ENCODE data around the gene ARIH2. TPM values are rescaled to one million over a fixed set of nuclear protein-coding genes. Genes with fewer than 3 reads are reported as not detected.
A peak's percentile ranks its signal among the peaks of the same experiment; 100 is the strongest.

The ARIH2 gene
- total RNA-seq, 1 donor from 2014 or later: 69.9 TPM

DNA sequence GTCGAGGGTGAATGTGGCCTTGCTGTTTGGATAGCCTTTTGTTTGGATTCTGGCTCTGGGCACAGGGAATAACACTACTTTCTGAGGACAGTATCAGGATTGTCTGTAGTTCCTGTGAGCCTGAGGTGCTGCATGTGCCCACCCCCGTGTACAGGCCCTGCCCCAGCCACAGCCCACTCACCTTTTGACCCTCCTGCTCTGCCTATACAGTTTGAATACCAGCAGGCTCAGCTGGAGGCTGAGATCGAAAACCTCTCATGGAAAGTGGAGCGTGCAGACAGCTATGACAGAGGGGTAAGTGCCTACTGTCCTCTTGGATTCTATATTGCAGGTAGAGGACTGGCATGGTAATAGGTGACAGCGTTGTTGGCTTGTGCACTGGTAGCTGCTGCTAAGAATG lies 64.0 kb downstream of the ARIH2 start:
- Mint-ChIP-seq H3K9me3 (ENCODE audit: low read depth) (no peaks in the 10 kb centered on the region), H3K27ac (ENCODE audit: unreplicated experiment) (no peak overlapping the region), H3K36me3 (ENCODE audit: low read depth) (peaks cover 26% of the 10 kb centered on the region), H3K27me3 (ENCODE audit: low read depth) (no peaks in the 10 kb centered on the region), H3K4me3 (ENCODE audit: unreplicated experiment) (no peak overlapping the region), H3K4me1 (ENCODE audit: low read depth) (no peaks in the 10 kb centered on the region)
- DNase-seq (ENCODE audit: low spot score): peak; percentile 27
- TF ChIP-seq, protein P1, sequence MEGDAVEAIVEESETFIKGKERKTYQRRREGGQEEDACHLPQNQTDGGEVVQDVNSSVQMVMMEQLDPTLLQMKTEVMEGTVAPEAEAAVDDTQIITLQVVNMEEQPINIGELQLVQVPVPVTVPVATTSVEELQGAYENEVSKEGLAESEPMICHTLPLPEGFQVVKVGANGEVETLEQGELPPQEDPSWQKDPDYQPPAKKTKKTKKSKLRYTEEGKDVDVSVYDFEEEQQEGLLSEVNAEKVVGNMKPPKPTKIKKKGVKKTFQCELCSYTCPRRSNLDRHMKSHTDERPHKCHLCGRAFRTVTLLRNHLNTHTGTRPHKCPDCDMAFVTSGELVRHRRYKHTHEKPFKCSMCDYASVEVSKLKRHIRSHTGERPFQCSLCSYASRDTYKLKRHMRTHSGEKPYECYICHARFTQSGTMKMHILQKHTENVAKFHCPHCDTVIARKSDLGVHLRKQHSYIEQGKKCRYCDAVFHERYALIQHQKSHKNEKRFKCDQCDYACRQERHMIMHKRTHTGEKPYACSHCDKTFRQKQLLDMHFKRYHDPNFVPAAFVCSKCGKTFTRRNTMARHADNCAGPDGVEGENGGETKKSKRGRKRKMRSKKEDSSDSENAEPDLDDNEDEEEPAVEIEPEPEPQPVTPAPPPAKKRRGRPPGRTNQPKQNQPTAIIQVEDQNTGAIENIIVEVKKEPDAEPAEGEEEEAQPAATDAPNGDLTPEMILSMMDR (IDR thresholded peaks at IDR 0.05): no peak

DNA sequence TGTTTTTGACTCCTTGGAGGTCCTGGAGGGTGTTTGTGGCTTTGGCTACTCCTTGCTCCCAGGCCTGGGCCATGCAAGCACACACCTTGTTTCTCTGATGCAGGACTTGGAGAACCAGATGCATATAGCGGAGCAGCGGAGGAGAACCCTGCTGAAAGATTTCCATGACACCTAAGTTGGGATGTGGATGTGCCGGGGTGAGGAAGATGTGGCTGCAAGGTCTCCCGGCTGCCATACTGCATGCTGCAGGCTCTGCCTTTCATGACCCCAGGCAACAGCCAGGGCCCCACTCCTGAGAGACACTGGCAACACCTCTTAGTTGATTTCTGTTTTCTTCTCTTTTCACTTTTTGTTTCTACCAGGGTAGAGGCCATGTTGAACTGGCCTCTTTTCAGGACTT lies 64.5 kb downstream of the ARIH2 start:
- Mint-ChIP-seq H3K4me1 (ENCODE audit: low read depth) (peaks cover 3% of the 10 kb centered on the region), H3K4me3 (ENCODE audit: unreplicated experiment) (no peak overlapping the region)

DNA sequence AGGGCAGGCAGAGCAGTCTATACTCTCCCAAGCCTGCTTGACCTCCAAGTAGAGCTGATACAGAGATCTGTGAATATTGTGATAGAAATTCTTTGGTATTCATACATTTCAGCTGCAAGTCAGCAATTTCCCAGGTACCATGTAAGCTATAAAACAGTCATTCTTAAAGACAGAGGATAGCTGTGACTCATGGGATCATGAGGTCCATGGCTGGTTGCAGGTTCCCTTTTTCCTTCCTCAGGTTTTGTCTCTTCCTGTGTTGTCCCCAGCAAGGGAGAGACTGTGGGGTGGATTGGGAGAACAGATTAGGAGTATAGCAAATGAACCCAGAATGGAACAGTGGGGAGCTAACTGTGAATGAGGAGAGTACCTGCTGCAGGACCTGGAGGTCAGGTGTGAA lies 66.0 kb downstream of the ARIH2 start:
- H3K4me1 Mint-ChIP-seq (ENCODE audit: low read depth): peaks cover 12% of the 10 kb centered on the region
- no peak overlapping the region for H3K27ac Mint-ChIP-seq (ENCODE audit: unreplicated experiment)
- H3K4me3 Mint-ChIP-seq (ENCODE audit: unreplicated experiment): no peak overlapping the region
- no peaks in the 10 kb centered on the region for H3K9me3 Mint-ChIP-seq (ENCODE audit: low read depth)
- DNase-seq (ENCODE audit: low spot score): no peak
- peaks cover 18% of the 10 kb centered on the region for H3K36me3 Mint-ChIP-seq (ENCODE audit: low read depth)
- TF ChIP-seq, protein P1 (IDR thresholded peaks at IDR 0.05): no peak
- no peaks in the 10 kb centered on the region for H3K27me3 Mint-ChIP-seq (ENCODE audit: low read depth)

More for the DNA sequence above, 64.5 kb downstream of the ARIH2 start:
- no peaks in the 10 kb centered on the region for H3K27me3 Mint-ChIP-seq (ENCODE audit: low read depth)
- no peak overlapping the region for H3K27ac Mint-ChIP-seq (ENCODE audit: unreplicated experiment)
- DNase-seq (ENCODE audit: low spot score): peak; percentile 50
- H3K9me3 Mint-ChIP-seq (ENCODE audit: low read depth): no peaks in the 10 kb centered on the region
- TF ChIP-seq, protein P1 (IDR thresholded peaks at IDR 0.05): no peak
- H3K36me3 Mint-ChIP-seq (ENCODE audit: low read depth): peaks cover 25% of the 10 kb centered on the region

DNA sequence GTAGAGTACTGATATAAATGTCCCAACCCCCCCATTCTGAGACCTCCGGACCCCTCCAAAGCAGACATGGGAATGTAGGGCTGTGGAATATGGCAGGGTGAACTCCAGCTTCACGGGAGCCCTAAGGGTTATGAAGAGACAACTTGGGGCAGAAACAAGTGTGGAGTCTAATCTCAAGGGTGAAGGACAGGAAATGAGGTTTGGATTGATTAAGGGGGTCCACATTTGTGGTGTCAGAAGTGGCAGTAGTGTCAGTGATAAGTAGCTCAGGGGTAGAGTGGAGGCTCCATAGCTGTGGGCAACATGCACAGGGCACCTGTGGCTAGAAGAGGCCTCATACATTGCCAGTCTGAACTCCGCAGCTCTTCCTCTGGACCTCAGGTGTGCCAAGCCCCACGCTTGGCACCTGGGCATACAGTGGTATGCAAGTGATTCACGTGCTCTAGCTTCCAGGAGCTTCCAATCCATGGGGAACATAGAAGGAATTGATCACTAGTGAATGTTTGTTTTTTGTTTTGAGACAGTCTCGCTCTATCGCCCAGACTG lies 67.3 kb downstream of the ARIH2 start:
- Mint-ChIP-seq H3K4me1 (ENCODE audit: low read depth) (peaks cover 16% of the 10 kb centered on the region), H3K27ac (ENCODE audit: unreplicated experiment) (peak overlapping the region; percentile 23), H3K9me3 (ENCODE audit: low read depth) (no peaks in the 10 kb centered on the region), H3K27me3 (ENCODE audit: low read depth) (no peaks in the 10 kb centered on the region), H3K4me3 (ENCODE audit: unreplicated experiment) (no peak overlapping the region), H3K36me3 (ENCODE audit: low read depth) (peaks cover 12% of the 10 kb centered on the region)
- peak; percentile 25 for DNase-seq (ENCODE audit: low spot score)
- TF ChIP-seq, protein P1 (IDR thresholded peaks at IDR 0.05): no peak

DNA sequence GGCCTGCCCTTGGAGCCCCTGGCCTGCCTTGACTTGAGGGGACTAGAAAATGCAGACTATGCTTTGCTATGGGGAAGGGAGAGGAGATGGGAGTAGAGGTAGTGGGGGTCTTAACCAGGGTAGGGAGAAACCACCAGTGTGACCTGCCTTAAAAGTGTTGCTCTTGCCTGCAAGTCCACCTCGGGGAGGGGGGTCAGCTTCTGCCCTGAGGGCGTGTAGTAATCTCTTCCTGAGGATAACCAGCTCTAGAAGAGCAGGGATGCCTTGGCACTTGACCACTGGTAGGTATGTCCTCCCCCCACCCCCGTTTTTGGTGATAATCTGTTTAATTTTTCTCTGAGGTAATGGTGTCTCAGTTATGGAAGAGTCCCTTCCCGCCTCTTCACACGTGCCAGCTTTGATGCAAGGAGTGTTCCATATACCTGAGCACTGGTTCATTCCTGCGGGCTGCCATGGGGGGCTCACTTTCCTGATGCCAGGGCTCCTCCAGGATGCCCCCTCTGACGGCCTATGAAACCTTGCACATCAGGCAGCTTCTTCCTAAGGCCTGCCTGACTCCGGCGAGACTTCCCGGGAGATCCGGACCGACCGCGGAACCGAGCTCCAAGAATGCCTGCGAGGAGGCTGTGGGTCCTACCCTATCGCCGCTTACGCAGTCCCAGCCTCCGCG lies 70.6 kb downstream of the ARIH2 start:
- TF ChIP-seq, protein P1 (IDR thresholded peaks at IDR 0.05): no peak
- Mint-ChIP-seq H3K4me1 (ENCODE audit: low read depth) (peaks cover 28% of the 10 kb centered on the region), H3K9me3 (ENCODE audit: low read depth) (no peaks in the 10 kb centered on the region), H3K27ac (ENCODE audit: unreplicated experiment) (peak overlapping the region; percentile 96), H3K4me3 (ENCODE audit: unreplicated experiment) (peak overlapping the region; percentile 94), H3K27me3 (ENCODE audit: low read depth) (no peaks in the 10 kb centered on the region), H3K36me3 (ENCODE audit: low read depth) (no peaks in the 10 kb centered on the region)
- no peak for DNase-seq (ENCODE audit: low spot score)
